HEK293 (cell line): ENCODE measurements around the gene SPRR4.
"Not testable (repeated sequence)": the region's sequence is repeated elsewhere in the genome, so short reads cannot be mapped to it uniquely, and the experiment has no call there.

Experiments used
- CTCF ChIA-PET: fragments of 350-600 bp; formaldehyde crosslinking; extraction: SDS; loops from one replicate; lab custom pipeline; 2021; ENCODE audit warnings: antibody characterized with exemption; lab: Yijun Ruan, JAX
- POLR2A ChIA-PET: fragments of 300-600 bp; formaldehyde crosslinking; extraction: SDS; loops from one replicate; lab custom pipeline; 2020; ENCODE audit warnings: antibody characterized with exemption, inconsistent platforms; lab: Yijun Ruan, JAX
- H3K27ac ChIP-seq: fragments of 200-500 bp; sonication (Bioruptor generic); 2 replicates; pipeline ENCODE4 v1.5.1; 2014; ENCODE audit warnings: low read depth, low read length, control low read depth, inconsistent platforms; ENCODE audit errors: extremely low read depth
- H3K36me3 ChIP-seq, 2 experiments: fragments of 200-500 bp in 1 of 2; sonication (Bioruptor generic) in 1 of 2; 1 replicate in 1 of 2; 2 replicates in 1 of 2; pipeline ENCODE4 v1.5.1; 2014 to 2017; ENCODE audit warnings: inconsistent platforms in 2 of 2, low read length in 2 of 2; ENCODE audit not compliant: control insufficient read depth in 2 of 2, insufficient read depth in 1 of 2
- H3K4me1 ChIP-seq: fragments of 200-500 bp; sonication (Bioruptor generic); 2 replicates; pipeline ENCODE4 v1.5.1; 2014; ENCODE audit warnings: mild to moderate bottlenecking, low read length, inconsistent platforms; ENCODE audit not compliant: control insufficient read depth, insufficient read depth
- H3K4me3 ChIP-seq: 2 replicates; pipeline ENCODE4 v1.5.1; 2011; ENCODE audit warnings: low read depth, mild to moderate bottlenecking, control low read depth, low read length, moderate library complexity
- H3K9me3 ChIP-seq: fragments of 200-500 bp; sonication (Bioruptor generic); 2 replicates; pipeline ENCODE4 v1.5.1; 2014; ENCODE audit warnings: low read depth, low read length, inconsistent platforms; ENCODE audit not compliant: control insufficient read depth, insufficient read depth

The SPRR4 gene

DNA sequence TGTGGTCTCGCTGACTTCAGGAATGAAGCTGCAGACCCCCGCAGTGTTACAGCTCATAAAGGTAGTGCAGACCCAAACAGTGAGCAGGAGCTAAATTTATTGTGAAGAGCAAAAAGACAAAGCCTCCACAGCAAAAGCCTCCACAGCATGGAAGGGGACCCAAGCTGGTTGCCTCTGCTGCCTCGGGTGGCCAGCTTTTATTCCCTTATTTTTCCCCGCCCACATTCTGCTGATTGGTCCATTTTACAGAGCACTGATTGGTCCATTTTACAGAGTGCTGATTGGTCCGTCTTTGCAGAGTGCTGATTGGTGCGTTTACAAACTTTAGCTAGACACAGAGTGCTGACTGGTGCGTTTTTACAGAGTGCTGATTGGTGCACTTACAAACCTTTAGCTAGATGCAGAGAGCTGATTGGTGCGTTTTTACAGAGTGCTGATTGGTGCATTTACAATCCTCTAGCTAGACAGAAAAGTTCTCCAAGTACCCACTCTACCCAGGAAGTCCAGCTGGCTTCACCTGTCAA lies 40.8 kb downstream of the SPRR4 start:
- H3K36me3 ChIP-seq, H3K4me3 ChIP-seq, POLR2A ChIA-PET, H3K9me3 ChIP-seq, H3K4me1 ChIP-seq, H3K27ac ChIP-seq: not testable (repeated sequence)
- CTCF ChIA-PET: interaction anchor here (0.8 kb wide), 1 partner anchor 181 kb away, joined by 3 read pairs; no protein-coding TSS in a partner anchor

DNA sequence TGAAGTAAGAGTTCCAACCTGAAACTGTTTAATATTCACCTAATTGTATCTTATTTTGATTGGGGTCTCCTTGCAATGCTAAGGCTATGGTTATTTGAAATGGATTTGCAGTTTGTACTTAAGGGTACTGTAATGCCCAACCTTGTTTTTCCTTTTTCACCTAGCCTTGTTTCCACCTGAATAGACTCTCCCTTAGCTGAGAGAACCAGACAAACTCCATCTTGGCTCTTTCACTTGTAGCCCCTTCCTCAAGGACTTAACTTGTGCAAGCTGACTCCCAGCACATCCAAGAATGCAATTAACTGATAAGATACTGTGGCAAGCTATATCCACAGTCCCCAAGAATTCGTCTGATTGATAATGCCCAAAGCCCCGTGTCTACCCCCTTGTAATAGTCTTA lies 51.4 kb downstream of the SPRR4 start:
- H3K4me3 ChIP-seq, CTCF ChIA-PET, H3K36me3 ChIP-seq, H3K27ac ChIP-seq, H3K9me3 ChIP-seq, POLR2A ChIA-PET, H3K4me1 ChIP-seq: not testable (repeated sequence)
